Measurements from ENCODE around the gene DNER.
"Not testable (repeated sequence)": the region's sequence is repeated elsewhere in the genome, so short reads cannot be mapped to it uniquely, and the experiment has no call there.

Gene DNER

DNA sequence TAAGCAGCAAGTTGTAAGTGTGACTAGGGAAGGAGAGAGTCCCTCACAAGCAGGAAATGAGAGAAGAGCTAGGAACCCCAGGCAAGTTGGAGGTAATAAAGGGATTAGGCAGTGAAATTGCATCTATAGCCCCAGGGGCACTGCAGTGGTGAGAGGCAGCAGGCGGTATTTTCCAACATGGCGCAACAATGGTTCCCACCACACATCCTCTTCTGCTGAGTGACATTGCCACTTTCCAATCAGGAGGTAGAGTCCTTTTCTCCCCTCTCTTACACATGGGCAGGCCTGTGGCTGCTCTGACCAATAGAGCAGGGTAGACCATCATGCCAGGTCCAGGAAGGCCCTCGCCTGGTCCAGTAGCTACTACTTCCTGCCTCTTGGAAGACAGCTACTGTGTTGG is 86.6 kb downstream of the DNER start:
- no peaks in the 10 kb centered on the region for H3K27me3 ChIP-seq (replicated peaks; ENCODE audit: control insufficient read depth, insufficient read depth, low read length)
- TF ChIP-seq, protein P1, sequence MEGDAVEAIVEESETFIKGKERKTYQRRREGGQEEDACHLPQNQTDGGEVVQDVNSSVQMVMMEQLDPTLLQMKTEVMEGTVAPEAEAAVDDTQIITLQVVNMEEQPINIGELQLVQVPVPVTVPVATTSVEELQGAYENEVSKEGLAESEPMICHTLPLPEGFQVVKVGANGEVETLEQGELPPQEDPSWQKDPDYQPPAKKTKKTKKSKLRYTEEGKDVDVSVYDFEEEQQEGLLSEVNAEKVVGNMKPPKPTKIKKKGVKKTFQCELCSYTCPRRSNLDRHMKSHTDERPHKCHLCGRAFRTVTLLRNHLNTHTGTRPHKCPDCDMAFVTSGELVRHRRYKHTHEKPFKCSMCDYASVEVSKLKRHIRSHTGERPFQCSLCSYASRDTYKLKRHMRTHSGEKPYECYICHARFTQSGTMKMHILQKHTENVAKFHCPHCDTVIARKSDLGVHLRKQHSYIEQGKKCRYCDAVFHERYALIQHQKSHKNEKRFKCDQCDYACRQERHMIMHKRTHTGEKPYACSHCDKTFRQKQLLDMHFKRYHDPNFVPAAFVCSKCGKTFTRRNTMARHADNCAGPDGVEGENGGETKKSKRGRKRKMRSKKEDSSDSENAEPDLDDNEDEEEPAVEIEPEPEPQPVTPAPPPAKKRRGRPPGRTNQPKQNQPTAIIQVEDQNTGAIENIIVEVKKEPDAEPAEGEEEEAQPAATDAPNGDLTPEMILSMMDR (IDR thresholded peaks at IDR 0.05; ENCODE audit: insufficient read depth, low read length, poor library complexity, severe bottlenecking), result no peak
- DNase-seq (ENCODE audit: extremely low read depth, insufficient read length), result no peak
- no peak overlapping the region for H3K4me3 ChIP-seq (replicated peaks; ENCODE audit: low read depth, low read length)
- H3K36me3 ChIP-seq (ENCODE audit: control insufficient read depth, insufficient read depth, low read length), result no peaks in the 10 kb centered on the region

DNA sequence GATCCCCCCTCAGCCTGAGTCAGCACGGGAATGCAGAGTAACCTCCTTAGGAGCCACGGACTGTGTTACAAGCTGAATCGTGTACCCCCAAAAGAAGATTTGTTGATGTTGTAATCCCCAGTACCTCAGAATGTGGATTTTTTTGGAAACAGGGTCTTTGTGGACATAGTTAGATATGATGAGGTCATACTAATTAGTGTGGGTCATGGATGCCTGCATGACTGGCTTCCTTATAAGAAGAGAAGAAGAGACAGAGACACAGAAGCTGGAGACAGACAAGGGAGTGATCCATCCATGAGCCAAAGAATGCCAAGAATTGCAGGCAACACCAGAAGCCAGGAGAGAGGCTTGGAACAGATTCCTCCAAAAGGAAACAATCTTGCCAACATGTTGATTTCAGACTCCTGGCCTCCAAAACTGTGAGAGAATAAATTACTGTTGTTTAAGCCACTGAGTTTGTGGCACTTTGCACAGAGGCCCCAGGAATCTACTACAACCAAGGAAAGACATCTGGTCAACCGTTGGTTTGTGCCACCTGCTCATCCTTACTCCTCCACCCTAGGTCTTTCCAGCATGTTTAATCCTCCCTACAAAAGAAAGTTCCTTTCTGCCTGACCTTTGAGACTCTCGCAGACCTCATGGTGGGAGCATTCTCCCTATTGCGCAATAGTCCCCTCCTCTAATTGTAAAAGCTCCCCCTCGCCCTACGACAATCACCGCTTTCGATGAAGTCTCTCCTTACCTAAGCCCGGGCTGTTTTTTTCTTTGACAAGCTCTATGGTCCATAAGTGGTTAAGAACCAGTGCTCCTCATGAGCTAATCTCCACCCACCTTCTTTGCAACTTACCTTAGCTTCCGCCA is 91.6 kb downstream of the DNER start:
- H3K4me3 ChIP-seq (replicated peaks; ENCODE audit: low read depth, low read length), result no peak overlapping the region
- TF ChIP-seq, protein P1 (IDR thresholded peaks at IDR 0.05; ENCODE audit: insufficient read depth, low read length, poor library complexity, severe bottlenecking), result no peak
- no peaks in the 10 kb centered on the region for H3K36me3 ChIP-seq (ENCODE audit: control insufficient read depth, insufficient read depth, low read length)
- DNase-seq (ENCODE audit: extremely low read depth, insufficient read length), result no peak
- no peaks in the 10 kb centered on the region for H3K27me3 ChIP-seq (replicated peaks; ENCODE audit: control insufficient read depth, insufficient read depth, low read length)

DNA sequence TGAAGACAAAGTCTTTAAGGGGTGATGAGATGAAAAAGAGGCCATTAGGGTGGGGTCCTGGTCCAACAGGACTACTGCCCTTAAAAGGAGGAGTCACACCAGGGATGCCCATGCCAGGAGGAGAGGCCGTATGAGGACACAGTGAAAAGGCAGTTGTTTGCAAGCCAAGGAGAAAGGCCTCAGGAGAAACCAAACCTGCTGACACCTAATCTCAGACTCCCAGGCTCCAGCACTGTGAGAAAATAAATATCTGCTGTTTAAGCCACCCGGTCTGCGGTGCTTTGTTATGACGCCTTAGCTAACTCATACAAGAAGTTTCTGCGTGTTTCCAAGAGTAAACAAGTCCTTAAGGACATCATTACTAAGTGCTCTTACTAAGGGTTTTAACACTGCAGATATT is 93.6 kb downstream of the DNER start:
- TF ChIP-seq, protein P1 (IDR thresholded peaks at IDR 0.05; ENCODE audit: insufficient read depth, low read length, poor library complexity, severe bottlenecking), result no peak
- Histone ChIP-seq H3K27me3 (replicated peaks; ENCODE audit: control insufficient read depth, insufficient read depth, low read length) (no peaks in the 10 kb centered on the region), H3K36me3 (ENCODE audit: control insufficient read depth, insufficient read depth, low read length) (no peaks in the 10 kb centered on the region), H3K4me3 (replicated peaks; ENCODE audit: low read depth, low read length) (no peak overlapping the region)
- no peak for DNase-seq (ENCODE audit: extremely low read depth, insufficient read length)

DNA sequence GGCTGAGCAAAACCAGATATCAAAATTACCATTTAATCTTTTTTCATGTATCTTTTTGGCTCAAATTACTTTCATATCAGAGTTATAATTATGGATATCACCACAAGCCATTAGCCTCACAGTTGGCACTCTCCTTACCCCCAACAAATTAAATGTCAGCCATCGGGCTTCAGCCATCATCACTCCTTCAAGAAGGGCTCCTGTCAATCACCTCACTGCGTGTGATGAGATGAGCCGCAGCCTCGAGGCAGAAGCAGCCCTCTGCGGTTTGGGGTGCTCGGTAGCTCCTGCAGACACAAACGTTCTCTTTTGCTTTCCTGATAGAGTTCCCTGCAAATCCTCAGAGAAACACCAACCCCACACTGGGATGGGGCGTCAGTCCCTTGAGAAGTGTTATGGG is 94.1 kb downstream of the DNER start:
- no peak overlapping the region for H3K4me3 ChIP-seq (replicated peaks; ENCODE audit: low read depth, low read length)
- TF ChIP-seq, protein P1 (IDR thresholded peaks at IDR 0.05; ENCODE audit: insufficient read depth, low read length, poor library complexity, severe bottlenecking), result no peak
- DNase-seq (ENCODE audit: extremely low read depth, insufficient read length), result no peak
- no peaks in the 10 kb centered on the region for H3K36me3 ChIP-seq (ENCODE audit: control insufficient read depth, insufficient read depth, low read length)
- H3K27me3 ChIP-seq (replicated peaks; ENCODE audit: control insufficient read depth, insufficient read depth, low read length), result no peaks in the 10 kb centered on the region

DNA sequence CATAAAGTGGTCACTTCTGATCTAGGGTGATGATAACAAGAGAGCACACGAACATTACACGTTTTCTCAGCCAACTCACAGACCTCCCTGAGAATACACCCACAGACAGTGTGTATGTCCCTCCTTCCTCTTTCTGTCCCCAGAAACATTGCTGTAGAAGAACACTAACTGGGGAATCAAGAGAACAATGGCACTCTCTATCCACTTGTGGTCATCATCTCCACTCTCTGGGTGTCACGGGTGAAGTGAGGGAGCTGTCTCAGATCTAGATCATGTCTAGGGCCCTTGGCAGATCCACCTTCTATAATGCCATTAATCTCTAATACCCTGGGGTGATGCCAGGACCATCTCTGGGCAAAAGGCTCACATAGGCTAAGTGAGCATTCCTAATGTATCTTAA is 97.9 kb downstream of the DNER start:
- Histone ChIP-seq H3K4me3 (replicated peaks; ENCODE audit: low read depth, low read length) (no peak overlapping the region), H3K27me3 (replicated peaks; ENCODE audit: control insufficient read depth, insufficient read depth, low read length) (no peaks in the 10 kb centered on the region), H3K36me3 (ENCODE audit: control insufficient read depth, insufficient read depth, low read length) (no peaks in the 10 kb centered on the region)
- TF ChIP-seq, protein P1 (IDR thresholded peaks at IDR 0.05; ENCODE audit: insufficient read depth, low read length, poor library complexity, severe bottlenecking), result no peak
- no peak for DNase-seq (ENCODE audit: extremely low read depth, insufficient read length)

DNA sequence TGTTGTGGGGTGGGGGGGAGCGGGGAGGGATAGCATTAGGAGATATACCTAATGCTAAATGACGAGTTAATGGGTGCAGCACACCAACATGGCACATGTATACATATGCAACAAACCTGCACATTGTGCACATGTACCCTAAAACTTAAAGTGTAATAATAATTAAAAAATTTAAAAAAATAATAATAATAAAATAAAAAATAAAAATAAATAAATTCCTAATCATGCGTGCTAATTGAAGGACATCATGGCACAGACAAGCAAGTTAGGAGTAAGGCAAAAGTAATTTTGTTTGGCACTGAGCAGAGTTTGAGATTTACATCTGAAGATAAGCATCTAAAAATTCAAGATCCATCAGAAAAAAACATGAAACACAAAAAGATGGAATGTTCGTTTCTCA is 100.3 kb downstream of the DNER start:
- not testable (repeated sequence) for H3K27me3 ChIP-seq (replicated peaks; ENCODE audit: control insufficient read depth, insufficient read depth, low read length); H3K36me3 ChIP-seq (ENCODE audit: control insufficient read depth, insufficient read depth, low read length); H3K4me3 ChIP-seq (replicated peaks; ENCODE audit: low read depth, low read length); DNase-seq (ENCODE audit: extremely low read depth, insufficient read length)

Measured in GM06990 (cell line).